SKM-1 (cell line): ENCODE data around the gene NPFF.
"Not testable (repeated sequence)": the region's sequence is repeated elsewhere in the genome, so short reads cannot be mapped to it uniquely, and the experiment has no call there.

Experiments used
- DNase-seq: peaks from one replicate; lab custom pipeline; 2025; ENCODE audit not compliant: unreplicated experiment; lab: John Stamatoyannopoulos, UW

The NPFF gene

DNA sequence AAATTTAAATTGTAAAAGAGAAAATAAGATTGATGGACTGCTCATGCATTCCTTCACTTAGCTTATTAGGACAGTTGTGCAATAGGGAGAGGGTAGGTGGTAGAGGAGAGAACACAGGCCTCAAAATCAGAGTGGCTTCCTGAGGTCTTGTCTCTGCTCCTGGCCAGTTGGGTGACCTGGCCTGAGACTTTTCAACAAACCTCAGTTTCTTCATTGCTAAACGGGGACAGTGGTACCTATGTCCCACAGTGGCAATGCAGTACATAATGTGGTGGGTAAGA is 10.6 kb downstream of the NPFF start:
- DNase-seq, result no peak

DNA sequence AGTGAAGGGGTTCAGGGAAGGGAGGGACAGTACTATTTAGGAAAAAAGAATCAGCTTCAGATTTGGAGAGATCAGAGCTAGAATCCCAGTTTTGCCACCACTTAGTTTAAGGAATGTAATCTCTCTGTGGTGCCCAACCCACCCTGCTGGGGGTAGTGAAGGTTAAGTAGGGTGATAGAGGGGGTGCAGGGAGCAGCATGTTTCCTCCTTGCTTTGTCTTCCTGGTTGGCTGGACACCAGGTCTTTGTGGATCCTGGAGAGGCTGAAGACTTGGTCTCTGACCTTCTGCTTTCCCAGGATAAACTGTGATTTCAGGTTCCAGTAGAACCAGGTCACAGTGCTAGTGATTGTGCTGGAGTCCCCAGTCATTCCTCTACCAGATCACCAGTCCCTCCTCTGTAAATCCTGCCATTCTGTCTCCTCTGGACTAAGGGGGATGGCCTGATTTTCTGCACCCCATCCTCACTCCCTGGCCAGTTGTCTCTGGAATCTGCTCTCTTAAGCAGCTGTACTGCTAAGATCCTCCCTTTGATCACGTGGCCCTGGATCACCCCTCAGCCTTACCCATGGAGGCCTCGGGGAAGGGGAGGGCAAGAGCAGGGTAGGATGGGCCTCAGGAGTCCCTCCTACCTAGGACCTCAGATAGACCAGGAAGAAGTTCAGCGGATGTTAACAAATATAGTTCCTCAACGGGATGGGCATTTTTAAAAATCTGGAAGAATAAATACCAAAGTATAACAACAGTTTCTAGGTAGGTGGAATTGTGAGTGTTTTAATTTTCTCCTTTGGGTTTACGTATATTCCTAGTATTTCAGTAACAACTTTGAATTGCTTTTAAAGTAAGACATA is 11.2 kb downstream of the NPFF start:
- no peak for DNase-seq

- no peak for DNase-seq
Observed at GRCh38 chr12:53493610-53494391, 13.5 kb downstream of the NPFF start.

GRCh38 chr12:53492830-53493609 is 14.3 kb downstream of the NPFF start:
- no peak for DNase-seq

DNA sequence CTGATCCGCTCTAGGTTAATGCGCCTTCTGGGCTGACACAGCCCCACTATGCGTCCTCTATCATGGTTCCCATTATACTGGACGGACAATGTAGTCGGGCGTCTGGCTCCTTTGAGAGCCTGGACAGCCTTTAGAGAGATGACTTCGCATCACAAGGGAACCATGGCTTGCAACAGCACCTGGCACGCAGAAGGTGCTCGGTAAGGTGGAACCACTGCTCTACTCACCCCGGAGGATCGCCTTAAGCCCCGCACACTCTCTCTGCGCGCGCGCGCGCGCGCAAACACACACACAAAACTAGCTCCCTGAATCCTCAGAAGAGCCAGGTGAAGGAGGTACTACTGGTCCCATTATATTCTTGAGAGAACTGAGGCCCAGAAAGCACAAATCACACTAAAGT is 15.1 kb downstream of the NPFF start:
- DNase-seq, result no peak

- DNase-seq, result no peak
Observed at GRCh38 chr12:53489242-53489864, 17.9 kb downstream of the NPFF start.

GRCh38 chr12:53486736-53487487 is 20.4 kb downstream of the NPFF start:
- DNase-seq, result no peak

DNA sequence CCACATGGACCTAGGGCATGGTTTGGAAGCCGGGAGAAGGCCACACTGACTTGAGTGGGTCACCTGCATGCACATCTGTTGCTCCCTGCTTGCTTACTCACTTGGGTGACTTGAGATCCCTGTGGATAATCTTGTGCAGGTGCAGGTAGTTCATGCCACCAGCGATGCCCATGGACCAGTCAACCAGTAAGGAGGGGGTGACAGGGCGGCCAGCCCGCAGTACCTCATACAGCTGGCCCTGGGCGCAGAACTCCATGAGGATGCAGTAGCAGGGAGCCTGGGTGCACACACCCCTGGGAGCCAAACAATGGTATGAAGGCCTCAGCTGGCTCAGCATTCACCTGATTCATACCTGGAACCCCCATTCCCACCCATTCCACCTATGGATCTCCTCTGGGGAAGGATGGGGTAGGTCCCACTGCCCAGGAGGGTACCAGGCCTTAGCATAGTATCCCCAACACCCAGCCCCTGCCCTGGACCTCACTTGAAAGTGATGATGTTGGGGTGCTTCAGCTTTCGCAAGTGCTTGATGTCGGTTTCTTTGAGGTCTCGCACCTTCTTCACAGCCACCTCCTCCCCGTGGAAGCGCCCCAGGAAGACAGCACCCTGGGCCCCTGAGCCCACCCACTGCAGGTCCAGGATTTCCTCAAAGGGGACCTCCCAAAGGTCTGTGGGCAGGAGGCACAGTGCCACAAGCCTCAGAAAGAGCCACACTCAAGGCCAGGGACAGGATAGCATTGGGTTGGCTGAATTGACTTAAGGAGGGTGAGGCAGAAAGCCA is 21.1 kb downstream of the NPFF start:
- DNase-seq, result no peak

- no peak for DNase-seq
Observed at GRCh38 chr12:53484686-53485575, 22.4 kb downstream of the NPFF start.

DNA sequence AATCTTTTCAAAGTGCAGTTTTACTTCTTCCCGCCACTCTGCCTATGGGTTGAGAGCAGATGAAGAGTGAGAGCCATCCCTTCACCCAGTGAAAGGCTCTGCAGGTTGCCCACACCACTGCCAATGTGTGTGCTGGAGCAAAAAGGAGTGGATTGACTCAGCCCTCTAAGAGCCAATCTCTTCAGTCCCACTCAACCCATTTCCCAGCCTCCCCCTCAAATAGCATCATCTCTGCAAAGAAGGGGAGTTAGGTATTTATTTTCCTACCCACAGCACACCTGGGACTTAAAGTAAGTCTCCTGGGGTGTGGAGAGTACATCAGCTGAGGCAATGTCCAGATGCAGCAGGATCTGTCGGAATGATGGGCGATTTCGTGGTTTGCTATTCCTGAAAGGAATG is 23.3 kb downstream of the NPFF start:
- no peak for DNase-seq

DNA sequence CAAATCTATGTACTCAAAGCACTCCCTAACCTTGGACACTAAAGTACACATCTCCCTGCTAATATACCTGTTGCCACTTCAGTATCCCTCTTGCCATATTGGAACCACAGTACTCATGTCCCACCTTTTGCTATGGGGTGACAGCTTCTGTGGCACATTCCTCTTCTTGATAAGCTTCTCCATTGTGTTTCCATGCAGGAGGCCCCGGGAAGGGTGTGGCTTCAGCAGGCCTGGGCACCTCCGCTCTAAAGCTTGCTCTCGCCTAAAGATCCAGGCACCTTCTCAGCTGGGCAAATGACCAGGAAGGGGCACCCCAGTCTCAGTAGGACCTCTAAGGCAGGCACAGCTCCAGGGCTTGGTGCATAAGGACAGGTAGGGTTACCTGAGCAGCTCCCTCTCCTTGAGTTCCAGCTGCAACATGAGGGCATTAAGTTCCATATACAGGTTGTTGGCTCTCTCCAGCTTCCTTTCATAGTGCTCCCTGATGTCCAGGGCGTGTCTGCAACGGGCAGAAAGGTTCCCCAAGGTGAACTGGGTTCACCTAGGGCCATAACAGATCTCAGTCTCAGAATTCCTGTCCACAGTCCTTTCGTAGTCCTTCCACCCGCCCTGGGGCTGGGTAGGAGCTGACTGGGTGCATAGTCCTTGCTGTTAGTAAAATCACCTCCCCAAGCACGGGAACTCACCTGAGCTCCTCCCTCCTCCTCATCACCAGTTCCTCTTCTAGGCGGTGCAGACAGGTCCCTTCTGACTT is 23.9 kb downstream of the NPFF start:
- no peak for DNase-seq

DNA sequence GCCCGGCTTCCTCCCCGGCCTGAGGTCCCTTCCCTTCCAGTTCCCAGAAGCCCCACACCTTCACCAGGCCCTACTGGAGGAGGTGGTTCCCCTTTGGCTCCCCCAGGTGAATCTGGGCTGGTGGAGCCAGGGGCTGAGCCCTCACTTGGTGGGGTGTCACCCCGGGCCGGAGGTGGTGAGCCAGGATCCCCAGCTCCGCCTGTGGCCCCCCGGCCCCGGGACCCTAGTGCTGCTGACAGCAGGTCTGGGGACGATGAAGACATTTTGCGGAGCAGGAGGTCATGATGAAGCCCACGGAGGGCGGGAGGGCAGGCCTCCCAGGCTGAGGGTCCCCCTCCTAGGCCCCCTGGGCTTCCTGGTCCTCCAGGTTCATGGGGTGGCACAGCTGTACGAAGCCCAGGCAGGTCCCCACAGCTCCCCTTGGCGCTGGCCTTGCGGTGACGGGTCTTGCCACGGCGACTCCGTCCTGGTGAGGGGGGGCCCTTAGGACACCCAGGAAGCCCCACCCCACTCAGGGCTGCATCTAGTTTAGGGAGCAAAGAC is 24.6 kb downstream of the NPFF start:
- DNase-seq, result no peak

DNA sequence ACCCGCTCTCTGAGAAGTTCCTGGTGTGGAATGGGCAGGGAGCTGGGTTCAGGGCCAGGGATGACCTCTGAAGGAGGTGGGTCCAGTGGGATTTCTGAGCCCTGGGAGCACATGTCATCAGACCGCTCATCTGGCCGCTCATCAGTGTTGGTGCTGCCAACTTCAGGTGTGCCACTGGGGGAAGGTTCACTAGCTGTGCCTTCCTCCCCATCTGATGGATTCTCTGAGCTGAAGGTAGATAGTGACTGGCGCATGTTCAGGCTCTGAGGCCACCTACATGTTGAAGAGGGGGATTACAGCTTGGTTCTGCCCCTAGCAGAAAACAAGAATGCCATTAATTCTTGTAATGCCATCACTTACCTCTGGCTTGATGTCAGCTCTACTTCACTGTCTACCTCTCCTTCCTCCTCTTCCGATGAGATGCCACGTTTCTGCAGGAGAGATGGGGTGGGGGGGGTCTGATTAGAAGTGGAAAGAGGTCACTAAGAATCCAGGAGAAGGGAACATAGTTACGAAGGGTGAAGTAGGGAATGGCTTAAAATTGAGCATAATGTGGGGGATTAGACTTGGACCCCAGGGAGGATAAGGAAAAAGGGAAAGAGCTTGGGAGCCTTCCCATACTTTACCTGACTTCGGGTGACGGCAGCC is 25.2 kb downstream of the NPFF start:
- no peak for DNase-seq

- not testable (repeated sequence) for DNase-seq
Observed at GRCh38 chr12:53481458-53481857, 25.8 kb downstream of the NPFF start.

DNA sequence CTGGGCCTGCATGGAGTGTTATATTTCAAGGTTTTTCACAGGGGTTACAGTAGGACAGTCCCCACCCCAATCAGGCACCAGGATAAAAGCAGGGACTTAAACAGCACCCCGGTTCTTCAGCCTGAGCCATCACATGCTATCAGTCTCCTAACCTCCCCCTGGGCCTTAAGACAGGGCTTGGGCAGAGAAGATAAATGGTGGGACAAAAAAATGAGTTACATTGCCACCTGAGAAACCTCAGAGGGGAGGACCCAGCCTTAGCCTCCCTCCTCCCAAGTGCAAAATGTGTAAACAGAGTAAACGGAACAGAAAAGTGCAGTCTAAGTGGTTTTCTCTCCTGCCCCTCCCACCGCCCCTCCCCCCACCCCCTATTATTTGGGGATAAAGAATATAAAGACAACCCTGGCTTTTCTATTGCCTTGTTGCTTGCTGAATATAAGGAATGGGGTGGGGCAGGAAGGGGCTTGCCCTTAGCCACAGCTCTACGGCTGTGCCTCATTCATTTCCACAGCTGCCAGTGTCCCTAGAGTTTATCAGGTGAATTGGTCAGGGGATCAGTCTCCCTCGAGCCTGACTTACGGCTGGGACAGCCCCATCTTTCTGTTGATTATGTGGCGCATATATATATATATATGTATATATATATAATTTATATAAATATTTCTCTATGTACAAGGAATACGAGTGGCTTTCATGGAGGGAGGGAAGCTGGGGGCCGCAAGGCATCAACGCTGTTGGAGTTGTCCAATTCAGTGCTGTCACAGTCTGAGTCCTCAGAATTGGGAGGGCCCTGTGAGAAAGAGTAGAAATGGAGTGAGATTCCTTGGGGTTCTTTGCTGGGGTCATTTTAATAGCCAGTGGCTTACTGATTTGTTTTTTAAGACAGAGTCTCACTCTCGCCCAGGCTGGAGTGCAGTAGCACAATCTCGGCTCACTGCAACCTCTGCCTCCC is 26.5 kb downstream of the NPFF start:
- DNase-seq, result no peak

DNA sequence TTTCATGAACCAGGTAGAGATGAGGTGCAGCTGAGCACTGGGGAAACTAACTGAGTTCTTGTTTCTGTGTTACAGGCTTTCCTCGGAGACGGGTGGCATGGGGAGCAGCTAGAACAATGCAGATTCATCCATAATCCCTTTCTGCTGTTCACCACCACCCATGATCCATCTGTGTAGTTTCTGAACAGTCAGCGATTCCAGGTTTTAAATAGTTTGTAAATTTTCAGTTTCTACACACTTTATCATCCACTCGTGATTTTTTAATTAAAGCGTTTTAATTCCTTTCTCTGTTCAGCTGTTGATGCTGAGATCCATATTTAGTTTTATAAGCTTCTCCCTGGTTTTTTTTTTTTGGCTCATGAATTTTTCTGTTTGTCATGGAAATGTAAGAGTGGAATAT is 28.0 kb downstream of the NPFF start:
- no peak for DNase-seq
